ENCODE measurements around the gene CDC42EP5. TPM values are rescaled to one million over a fixed set of nuclear protein-coding genes. Genes with fewer than 3 reads are reported as not detected.
A peak's percentile ranks its signal among the peaks of the same experiment; 100 is the strongest.

CDC42EP5 gene
- total and polyA plus RNA-seq, 2 donors from 2014 or later, result 19.3 to 29.9 TPM

DNA sequence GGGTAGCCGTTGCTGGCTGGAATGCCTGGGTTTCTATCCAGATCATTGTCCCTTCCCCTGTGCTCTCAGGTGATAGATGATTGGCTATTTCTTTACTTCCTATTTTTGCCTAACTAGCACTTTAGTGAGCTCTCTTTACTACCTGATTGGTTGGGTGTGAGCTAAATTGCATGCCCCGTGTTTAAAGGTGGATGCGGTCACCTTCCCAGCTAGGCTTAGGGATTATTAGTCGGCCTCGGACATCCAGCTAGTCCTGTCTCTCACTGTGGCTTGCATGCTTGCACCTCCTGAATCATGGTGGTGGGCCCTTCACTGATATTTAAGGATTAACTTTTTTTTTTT, 47.7 kb downstream of the CDC42EP5 start:
- TF ChIP-seq, protein P1, sequence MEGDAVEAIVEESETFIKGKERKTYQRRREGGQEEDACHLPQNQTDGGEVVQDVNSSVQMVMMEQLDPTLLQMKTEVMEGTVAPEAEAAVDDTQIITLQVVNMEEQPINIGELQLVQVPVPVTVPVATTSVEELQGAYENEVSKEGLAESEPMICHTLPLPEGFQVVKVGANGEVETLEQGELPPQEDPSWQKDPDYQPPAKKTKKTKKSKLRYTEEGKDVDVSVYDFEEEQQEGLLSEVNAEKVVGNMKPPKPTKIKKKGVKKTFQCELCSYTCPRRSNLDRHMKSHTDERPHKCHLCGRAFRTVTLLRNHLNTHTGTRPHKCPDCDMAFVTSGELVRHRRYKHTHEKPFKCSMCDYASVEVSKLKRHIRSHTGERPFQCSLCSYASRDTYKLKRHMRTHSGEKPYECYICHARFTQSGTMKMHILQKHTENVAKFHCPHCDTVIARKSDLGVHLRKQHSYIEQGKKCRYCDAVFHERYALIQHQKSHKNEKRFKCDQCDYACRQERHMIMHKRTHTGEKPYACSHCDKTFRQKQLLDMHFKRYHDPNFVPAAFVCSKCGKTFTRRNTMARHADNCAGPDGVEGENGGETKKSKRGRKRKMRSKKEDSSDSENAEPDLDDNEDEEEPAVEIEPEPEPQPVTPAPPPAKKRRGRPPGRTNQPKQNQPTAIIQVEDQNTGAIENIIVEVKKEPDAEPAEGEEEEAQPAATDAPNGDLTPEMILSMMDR (IDR thresholded peaks at IDR 0.05; ENCODE audit: borderline replicate concordance, extremely low read depth, insufficient read depth), result no peak
- H3K9ac ChIP-seq (ENCODE audit: low read length in 3 of 3), result no peak overlapping the region
- H3K4me1 ChIP-seq (ENCODE audit: control insufficient read depth in 2 of 3, insufficient read depth in 2 of 3, low read depth in 1 of 3, low read length in 3 of 3), result no peaks in the 10 kb centered on the region
- FAIRE-seq, result no peak
- DNase-seq, result no peak
- no peaks in the 10 kb centered on the region for H3K27me3 ChIP-seq (ENCODE audit: control insufficient read depth, insufficient read depth, low read length)
- H3K9me3 ChIP-seq (ENCODE audit: control insufficient read depth in 2 of 3, insufficient read depth in 1 of 3, low read length in 3 of 3), result no peaks in the 10 kb centered on the region
- intact Hi-C loops (cut with DNase I), result no loop called here
- no peaks in the 10 kb centered on the region for H3K36me3 ChIP-seq (ENCODE audit: control insufficient read depth in 2 of 3, insufficient read depth in 3 of 3, low read length in 3 of 3)
- no peak overlapping the region for H3K4me3 ChIP-seq (ENCODE audit: low read length in 3 of 3)
- no peak overlapping the region for H3K27ac ChIP-seq (ENCODE audit: low read depth in 2 of 2, low read length in 2 of 2)

DNA sequence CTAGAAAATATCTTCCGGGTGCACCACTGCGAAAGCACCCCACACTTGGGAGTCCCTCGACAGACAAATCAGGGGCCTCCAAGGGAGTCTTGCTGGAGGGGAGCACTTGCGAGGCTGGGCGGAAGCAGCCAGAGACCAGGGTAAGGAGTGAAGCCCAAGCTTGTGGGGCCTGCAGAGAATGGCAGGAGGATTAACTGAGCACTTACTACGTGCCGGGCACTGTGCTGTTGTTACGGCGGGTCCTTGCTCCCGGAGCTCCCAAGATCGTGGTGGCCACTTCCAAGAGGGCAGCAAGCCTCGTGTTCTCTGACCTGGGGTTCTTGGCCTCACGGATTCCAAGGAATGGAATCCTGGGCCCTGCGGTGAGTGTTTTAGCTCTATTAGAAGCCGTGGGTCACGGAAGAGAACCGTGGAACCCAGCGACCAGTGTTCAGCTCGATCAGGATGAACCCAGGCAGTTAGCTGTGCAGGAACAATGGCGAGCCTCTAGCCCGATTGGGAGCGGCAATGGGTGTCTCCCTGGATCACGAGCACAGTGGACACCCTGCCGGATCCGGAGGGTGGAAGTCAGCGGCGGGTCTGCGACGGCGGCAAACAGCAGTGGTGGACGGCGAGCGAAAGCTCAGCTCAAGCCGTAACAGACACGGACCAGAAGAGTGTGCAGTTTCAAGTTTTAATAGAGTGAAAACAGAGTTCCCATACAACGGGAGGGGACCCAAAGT, 48.3 kb downstream of the CDC42EP5 start:
- no peak for FAIRE-seq
- H3K27me3 ChIP-seq (ENCODE audit: control insufficient read depth, insufficient read depth, low read length), result no peaks in the 10 kb centered on the region
- H3K4me1 ChIP-seq (ENCODE audit: control insufficient read depth in 2 of 3, insufficient read depth in 2 of 3, low read depth in 1 of 3, low read length in 3 of 3), result no peaks in the 10 kb centered on the region
- H3K27ac ChIP-seq (ENCODE audit: low read depth in 2 of 2, low read length in 2 of 2), result no peak overlapping the region
- intact Hi-C loops (cut with DNase I), result no loop called here
- DNase-seq, result no peak
- no peak overlapping the region for H3K9ac ChIP-seq (ENCODE audit: low read length in 3 of 3)
- no peak overlapping the region for H3K4me3 ChIP-seq (ENCODE audit: low read length in 3 of 3)
- no peaks in the 10 kb centered on the region for H3K9me3 ChIP-seq (ENCODE audit: control insufficient read depth in 2 of 3, insufficient read depth in 1 of 3, low read length in 3 of 3)
- H3K36me3 ChIP-seq (ENCODE audit: control insufficient read depth in 2 of 3, insufficient read depth in 3 of 3, low read length in 3 of 3), result no peaks in the 10 kb centered on the region
- TF ChIP-seq, protein P1 (IDR thresholded peaks at IDR 0.05; ENCODE audit: borderline replicate concordance, extremely low read depth, insufficient read depth), result no peak

DNA sequence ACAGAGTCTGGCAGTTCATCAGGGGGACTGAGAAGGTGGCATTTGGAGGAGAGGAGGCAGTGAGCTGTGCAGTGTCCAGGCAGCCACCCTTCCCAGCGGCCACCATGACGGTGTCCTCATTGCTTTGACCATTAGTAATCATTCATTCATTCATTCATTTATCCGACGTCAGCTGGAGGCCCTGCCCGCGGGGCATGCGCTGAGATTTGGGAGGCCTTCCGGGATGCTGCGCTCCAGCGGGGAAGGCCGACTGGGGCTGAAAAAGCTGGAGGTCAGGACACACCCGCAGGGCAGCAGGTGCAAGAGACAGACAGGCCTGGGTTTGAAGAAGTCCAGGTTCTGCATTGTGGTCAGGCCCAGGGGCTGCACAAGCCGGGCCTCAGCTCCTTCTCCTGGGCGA, 48.9 kb downstream of the CDC42EP5 start:
- no peak overlapping the region for H3K27ac ChIP-seq (ENCODE audit: low read depth in 2 of 2, low read length in 2 of 2)
- H3K4me1 ChIP-seq (ENCODE audit: control insufficient read depth in 2 of 3, insufficient read depth in 2 of 3, low read depth in 1 of 3, low read length in 3 of 3), result no peaks in the 10 kb centered on the region
- no peaks in the 10 kb centered on the region for H3K27me3 ChIP-seq (ENCODE audit: control insufficient read depth, insufficient read depth, low read length)
- no peaks in the 10 kb centered on the region for H3K36me3 ChIP-seq (ENCODE audit: control insufficient read depth in 2 of 3, insufficient read depth in 3 of 3, low read length in 3 of 3)
- no peak for DNase-seq
- H3K9me3 ChIP-seq (ENCODE audit: control insufficient read depth in 2 of 3, insufficient read depth in 1 of 3, low read length in 3 of 3), result no peaks in the 10 kb centered on the region
- TF ChIP-seq, protein P1 (IDR thresholded peaks at IDR 0.05; ENCODE audit: borderline replicate concordance, extremely low read depth, insufficient read depth), result no peak
- H3K4me3 ChIP-seq (ENCODE audit: low read length in 3 of 3), result no peak overlapping the region
- intact Hi-C loops (cut with DNase I), result no loop called here
- FAIRE-seq, result no peak
- no peak overlapping the region for H3K9ac ChIP-seq (ENCODE audit: low read length in 3 of 3)

DNA sequence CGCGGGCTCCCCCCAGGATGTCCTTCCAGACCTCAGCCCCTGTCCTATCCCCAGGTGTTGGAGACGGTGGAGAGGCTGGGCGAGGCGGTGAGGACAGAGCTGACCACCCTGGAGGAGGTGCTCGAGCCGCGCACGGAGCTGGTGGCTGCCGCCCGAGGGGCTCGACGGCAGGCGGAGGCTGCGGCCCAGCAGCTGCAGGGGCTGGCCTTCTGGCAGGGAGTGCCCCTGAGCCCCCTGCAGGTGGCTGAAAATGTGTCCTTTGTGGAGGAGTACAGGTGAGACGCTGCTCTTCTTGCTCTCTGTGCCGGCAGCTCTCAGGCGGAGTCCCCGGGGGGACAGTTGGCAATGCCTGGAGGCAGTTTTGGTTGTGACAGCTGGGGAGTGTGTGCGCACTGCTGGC, 51.0 kb downstream of the CDC42EP5 start:
- DNase-seq (peak in 1 of 5 donors; percentile 63), FAIRE-seq (no peak)
- Histone ChIP-seq H3K36me3 (ENCODE audit: control insufficient read depth in 2 of 3, insufficient read depth in 3 of 3, low read length in 3 of 3) (no peaks in the 10 kb centered on the region), H3K4me1 (ENCODE audit: control insufficient read depth in 2 of 3, insufficient read depth in 2 of 3, low read depth in 1 of 3, low read length in 3 of 3) (no peaks in the 10 kb centered on the region), H3K9ac (ENCODE audit: low read length in 3 of 3) (no peak overlapping the region), H3K4me3 (ENCODE audit: low read length in 3 of 3) (no peak overlapping the region), H3K27ac (ENCODE audit: low read depth in 2 of 2, low read length in 2 of 2) (no peak overlapping the region), H3K27me3 (ENCODE audit: control insufficient read depth, insufficient read depth, low read length) (peaks cover 2% of the 10 kb centered on the region), H3K9me3 (ENCODE audit: control insufficient read depth in 2 of 3, insufficient read depth in 1 of 3, low read length in 3 of 3) (no peaks in the 10 kb centered on the region)
- TF ChIP-seq, protein P1 (IDR thresholded peaks at IDR 0.05; ENCODE audit: borderline replicate concordance, extremely low read depth, insufficient read depth), result no peak
- intact Hi-C loops (cut with DNase I), result no loop called here
